B cell (primary cell): ENCODE measurements around the gene FKBP1B. TPM values are rescaled to one million over a fixed set of nuclear protein-coding genes. Genes with fewer than 3 reads are reported as not detected.
"Not testable (repeated sequence)": the region's sequence is repeated elsewhere in the genome, so short reads cannot be mapped to it uniquely, and the experiment has no call there.

Experiments
- ATAC-seq: fragments of 200-7000 bp; cut with Tn5 transposase; one replicate; pipeline ENCODE4 v1.10.0; 2021; ENCODE audit warnings: low read depth, mild to moderate bottlenecking, moderate number of reproducible peaks, moderate library complexity
- CTCF ChIA-PET: fragments of 350-600 bp; sonication (Branson Sonifier 250); formaldehyde crosslinking; loops from one replicate; lab custom pipeline; 2021; ENCODE audit warnings: antibody characterized with exemption, inconsistent platforms; lab: Charles Lee
- POLR2A ChIA-PET: fragments of 350-600 bp; sonication (Branson Sonifier 250); formaldehyde crosslinking; loops from one replicate; lab custom pipeline; 2021; ENCODE audit warnings: antibody characterized with exemption; lab: Charles Lee
- DNase-seq: peaks from one replicate; pipeline ENCODE4 v3.0.0; 2013
- H2AFZ ChIP-seq: 2 replicates; pipeline ENCODE4 v1.6.1; 2012; ENCODE audit warnings: mild to moderate bottlenecking, low read depth, low read length; ENCODE audit not compliant: insufficient read depth, poor library complexity, severe bottlenecking
- H3K27ac ChIP-seq, 2 donors: 1 replicate in 1 of 2; 2 replicates in 1 of 2; pipeline ENCODE4 v1.5.1; 2012 to 2013; ENCODE audit warnings: low read length in 2 of 2, mild to moderate bottlenecking in 2 of 2, moderate library complexity in 1 of 2
- H3K27me3 ChIP-seq, 4 experiments: fragments of 200-600 bp in 1 of 4; sonication (generic) in 1 of 4; replicated peaks in 1 of 4; 1 replicate in 2 of 4; 2 replicates in 2 of 4; pipeline versions ENCODE4 v1.6.1 to v1.7.0; 2013 to 2016; ENCODE audit warnings: low read length in 3 of 4, mild to moderate bottlenecking in 2 of 4, mixed read lengths in 1 of 4, moderate library complexity in 1 of 4; ENCODE audit not compliant: insufficient read depth in 4 of 4, control insufficient read depth in 3 of 4; ENCODE audit errors: control extremely low read depth in 1 of 4
- H3K36me3 ChIP-seq, 2 experiments: replicated peaks in 1 of 2; 1 replicate in 1 of 2; 2 replicates in 1 of 2; pipeline versions ENCODE4 v1.6.1 to v1.7.1; 2013; ENCODE audit warnings: low read length in 1 of 2; ENCODE audit not compliant: insufficient read depth in 2 of 2, control insufficient read depth in 1 of 2; ENCODE audit errors: control extremely low read depth in 1 of 2, extremely low read depth in 1 of 2
- H3K4me1 ChIP-seq, 2 donors: fragments of 200-600 bp in 1 of 2; sonication (generic) in 1 of 2; 1 replicate in 1 of 2; 2 replicates in 1 of 2; pipeline versions ENCODE4 v1.5.1 to v1.6.1; 2013 to 2017; ENCODE audit warnings: low read length in 2 of 2; ENCODE audit not compliant: control insufficient read depth in 2 of 2, insufficient read depth in 2 of 2
- H3K4me2 ChIP-seq: replicated peaks from 2 replicates; pipeline ENCODE3; 2012; ENCODE audit warnings: mild to moderate bottlenecking, low read depth, low read length; ENCODE audit not compliant: poor library complexity, severe bottlenecking
- H3K4me3 ChIP-seq, 5 experiments: fragments of 200-600 bp in 1 of 5; sonication (generic) in 1 of 5; 1 replicate in 3 of 5; 2 replicates in 2 of 5; pipeline versions ENCODE4 v1.5.1 to v1.7.0; 2011 to 2016; ENCODE audit warnings: low read length in 4 of 5, mild to moderate bottlenecking in 4 of 5, low read depth in 2 of 5, control low read depth in 1 of 5, moderate library complexity in 1 of 5; ENCODE audit not compliant: insufficient read depth in 1 of 5; ENCODE audit errors: control extremely low read depth in 1 of 5, extremely low read depth in 1 of 5
- H3K79me2 ChIP-seq: fragments of 200-600 bp; sonication (generic); one replicate; pipeline ENCODE4 v1.6.0; 2016; ENCODE audit warnings: low read length; ENCODE audit not compliant: control insufficient read depth, insufficient read depth
- H3K9ac ChIP-seq: fragments of 200-600 bp; sonication (generic); 2 replicates; pipeline ENCODE4 v1.6.1; 2017; ENCODE audit warnings: mild to moderate bottlenecking, low read length, moderate library complexity
- H3K9me3 ChIP-seq, 3 donors: one replicate each; pipeline versions ENCODE4 v1.6.1 to v1.7.1; 2013; ENCODE audit warnings: low read length in 2 of 3; ENCODE audit not compliant: control insufficient read depth in 2 of 3, insufficient read depth in 1 of 3; ENCODE audit errors: control extremely low read depth in 1 of 3
- H4K20me1 ChIP-seq: 2 replicates; pipeline ENCODE4 v1.6.0; 2012; ENCODE audit warnings: mild to moderate bottlenecking, low read length; ENCODE audit not compliant: insufficient read depth, control insufficient read depth, poor library complexity, severe bottlenecking
- H3K27ac Mint-ChIP-seq: one replicate; pipeline ENCODE4 v1.8.0; 2021; ENCODE audit warnings: mixed read lengths
- H3K27me3 Mint-ChIP-seq: one replicate; pipeline ENCODE4 v1.8.0; 2021; ENCODE audit warnings: mixed read lengths
- H3K4me1 Mint-ChIP-seq: one replicate; pipeline ENCODE4 v1.8.0; 2021; ENCODE audit warnings: mixed read lengths
- H3K4me3 Mint-ChIP-seq: one replicate; pipeline ENCODE4 v1.8.0; 2021; ENCODE audit warnings: mixed read lengths
- H3K9me3 Mint-ChIP-seq: one replicate; pipeline ENCODE4 v1.8.0; 2022; ENCODE audit warnings: mixed read lengths; ENCODE audit not compliant: insufficient read depth
- EZH2 ChIP-seq: IDR thresholded peaks from 2 replicates; pipeline ENCODE4 v1.6.1; 2012; ENCODE audit warnings: borderline replicate concordance, low read depth, mild to moderate bottlenecking, moderate library complexity, low read length; ENCODE audit not compliant: insufficient read depth, poor library complexity, severe bottlenecking
- WGBS: methylation state at CpG from one replicate; pipeline ENCODE4 v1.1.5; 2013; ENCODE audit warnings: missing lambda C conversion rate; ENCODE audit not compliant: insufficient coverage; 5-methylcytosine and 5-hydroxymethylcytosine counted together
- intact Hi-C: fragments of 100-400 bp; cut with micrococcal nuclease; formaldehyde crosslinking; loops from one replicate; pipeline ENCODE4 v1.10.0; 2022
- polyA plus RNA-seq: library from polyadenylated mRNA; depleted of rRNA; stranded (reverse); fragments of >200 nt; gene quantifications from 2 replicates; pipeline ENCODE4 v1.2.3, GENCODE V29; 2012
- total RNA-seq, 2 donors: library from RNA; stranded (reverse); fragments of 120-200 nt in 1 of 2; gene quantifications; 1 replicate in 1 of 2; 2 replicates in 1 of 2; pipeline versions ENCODE4 v1.2.3 to v1.2.4, GENCODE V29; 2013 to 2022
- TF ChIP-seq, protein P1 (sequence below): fragments of 200-600 bp; IDR thresholded peaks from one replicate; pipeline ENCODE4 v1.8.0; 2022; ENCODE audit warnings: antibody characterized with exemption, mild to moderate bottlenecking

Gene FKBP1B
- total and polyA plus RNA-seq, 2 donors (not counting 1 experiment from before 2014, with no cell fraction given): 0.85 to 3.8 TPM

DNA sequence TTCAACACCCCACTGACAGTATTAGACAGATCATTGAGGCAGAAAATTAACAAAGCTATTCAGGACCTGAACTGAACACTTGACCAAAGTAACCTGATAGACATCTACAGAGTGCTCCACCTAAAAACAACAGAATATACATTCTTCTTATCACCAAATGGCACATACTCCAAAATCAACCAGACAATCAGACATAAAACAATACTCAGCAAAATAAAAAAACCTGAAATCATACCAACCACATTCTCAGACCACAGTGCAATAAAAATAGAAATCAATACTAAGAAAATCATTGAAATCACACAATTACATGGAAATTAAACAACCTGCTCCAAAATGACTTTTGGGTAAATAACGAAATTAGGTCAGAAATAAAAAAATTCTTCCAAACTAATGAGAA is 57.8 kb downstream of the FKBP1B start:
- TF ChIP-seq EZH2: no peak
- TF ChIP-seq, protein P1, sequence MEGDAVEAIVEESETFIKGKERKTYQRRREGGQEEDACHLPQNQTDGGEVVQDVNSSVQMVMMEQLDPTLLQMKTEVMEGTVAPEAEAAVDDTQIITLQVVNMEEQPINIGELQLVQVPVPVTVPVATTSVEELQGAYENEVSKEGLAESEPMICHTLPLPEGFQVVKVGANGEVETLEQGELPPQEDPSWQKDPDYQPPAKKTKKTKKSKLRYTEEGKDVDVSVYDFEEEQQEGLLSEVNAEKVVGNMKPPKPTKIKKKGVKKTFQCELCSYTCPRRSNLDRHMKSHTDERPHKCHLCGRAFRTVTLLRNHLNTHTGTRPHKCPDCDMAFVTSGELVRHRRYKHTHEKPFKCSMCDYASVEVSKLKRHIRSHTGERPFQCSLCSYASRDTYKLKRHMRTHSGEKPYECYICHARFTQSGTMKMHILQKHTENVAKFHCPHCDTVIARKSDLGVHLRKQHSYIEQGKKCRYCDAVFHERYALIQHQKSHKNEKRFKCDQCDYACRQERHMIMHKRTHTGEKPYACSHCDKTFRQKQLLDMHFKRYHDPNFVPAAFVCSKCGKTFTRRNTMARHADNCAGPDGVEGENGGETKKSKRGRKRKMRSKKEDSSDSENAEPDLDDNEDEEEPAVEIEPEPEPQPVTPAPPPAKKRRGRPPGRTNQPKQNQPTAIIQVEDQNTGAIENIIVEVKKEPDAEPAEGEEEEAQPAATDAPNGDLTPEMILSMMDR: no peak
- no peak overlapping the region for H3K27ac ChIP-seq
- H3K27me3 ChIP-seq: no peaks in the 10 kb centered on the region
- no peak overlapping the region for H3K9ac ChIP-seq
- CTCF ChIA-PET: no interaction called here
- H3K79me2 ChIP-seq: no peaks in the 10 kb centered on the region
- no peak overlapping the region for H3K27ac Mint-ChIP-seq
- H3K4me3 Mint-ChIP-seq: no peak overlapping the region
- intact Hi-C loops: no loop called here
- peaks cover 24% of the 10 kb centered on the region for H3K9me3 Mint-ChIP-seq
- no peaks in the 10 kb centered on the region for H3K27me3 Mint-ChIP-seq
- ATAC-seq (no peak), DNase-seq (no peak)
- peaks cover 0 to 17% (median 9%) of the 10 kb centered on the region in 3 donors for H3K9me3 ChIP-seq
- no peaks in the 10 kb centered on the region for H3K36me3 ChIP-seq
- no CpG with 5 or more reads among the region's 1 CpG for WGBS
- POLR2A ChIA-PET: no interaction called here
- no peak overlapping the region for H3K4me3 ChIP-seq
- peaks cover 22% of the 10 kb centered on the region for H3K4me1 Mint-ChIP-seq
- H2AFZ ChIP-seq: no peak overlapping the region
- peaks cover 18 to 22% of the 10 kb centered on the region in 2 donors for H3K4me1 ChIP-seq
- no peaks in the 10 kb centered on the region for H4K20me1 ChIP-seq
- no peak overlapping the region for H3K4me2 ChIP-seq

- H3K79me2 ChIP-seq, ATAC-seq, H3K27me3 ChIP-seq, H3K9ac ChIP-seq, H3K27me3 Mint-ChIP-seq, H3K27ac Mint-ChIP-seq, H2AFZ ChIP-seq, POLR2A ChIA-PET, H3K27ac ChIP-seq, DNase-seq, H3K36me3 ChIP-seq, H3K4me2 ChIP-seq, CTCF ChIA-PET, H3K4me1 ChIP-seq, H3K4me3 ChIP-seq, H4K20me1 ChIP-seq, intact Hi-C loops, H3K4me3 Mint-ChIP-seq: not testable (repeated sequence)
- WGBS: no CpG with 5 or more reads among the region's 1 CpG
- peaks cover 11% of the 10 kb centered on the region for H3K4me1 Mint-ChIP-seq
- H3K9me3 ChIP-seq: peaks cover 0 to 14% (median 9%) of the 10 kb centered on the region in 3 donors
- peaks cover 24% of the 10 kb centered on the region for H3K9me3 Mint-ChIP-seq
These were observed 59.9 kb downstream of the FKBP1B start for GRCh38 chr2:24109431-24109830.
